ENCODE data around the gene LBHD2.

DNA sequence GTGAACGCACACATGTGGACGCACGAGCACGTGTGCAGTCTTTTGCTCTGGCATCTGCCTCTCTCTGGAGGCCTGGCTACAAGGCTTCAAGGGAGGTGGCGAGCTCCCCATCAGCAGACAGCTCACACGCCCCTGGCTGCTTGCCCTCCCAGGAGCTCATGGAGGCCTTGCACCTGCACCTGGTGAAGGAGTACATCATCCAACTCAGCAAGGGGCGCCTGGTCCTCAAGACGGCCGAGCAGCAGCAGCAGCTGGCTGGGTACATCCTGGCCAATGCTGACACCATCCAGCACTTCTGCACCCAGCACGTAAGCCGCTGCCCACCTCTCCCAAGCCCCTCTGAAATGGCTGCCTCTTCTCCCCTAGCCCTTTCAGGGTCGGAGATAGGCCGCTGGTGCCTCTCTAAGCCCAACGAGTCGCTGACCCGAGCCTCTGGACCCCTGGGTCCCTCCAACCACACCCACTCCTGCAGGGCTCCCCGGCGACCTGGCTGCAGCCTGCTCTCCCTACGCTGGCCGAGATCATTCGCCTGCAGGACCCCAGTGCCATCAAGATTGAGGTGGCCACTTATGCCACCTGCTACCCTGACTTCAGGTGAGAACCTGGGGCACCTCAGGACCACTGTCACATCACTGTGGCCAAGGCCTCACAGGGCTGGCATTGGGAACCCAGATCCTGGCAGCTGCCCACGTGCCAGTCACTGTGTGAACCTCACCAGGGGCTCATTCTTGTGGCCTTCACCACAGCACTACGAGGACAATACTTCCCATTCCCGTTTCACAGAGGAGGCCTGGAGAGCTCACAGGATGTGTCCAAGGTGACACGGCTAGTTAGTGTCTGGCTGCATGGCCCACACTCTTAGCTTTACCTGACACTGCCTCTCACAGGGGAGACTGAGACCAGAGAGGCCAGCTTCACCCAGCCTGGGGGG is 49.5 kb downstream of the LBHD2 start:
- TF ChIP-seq, protein P1, sequence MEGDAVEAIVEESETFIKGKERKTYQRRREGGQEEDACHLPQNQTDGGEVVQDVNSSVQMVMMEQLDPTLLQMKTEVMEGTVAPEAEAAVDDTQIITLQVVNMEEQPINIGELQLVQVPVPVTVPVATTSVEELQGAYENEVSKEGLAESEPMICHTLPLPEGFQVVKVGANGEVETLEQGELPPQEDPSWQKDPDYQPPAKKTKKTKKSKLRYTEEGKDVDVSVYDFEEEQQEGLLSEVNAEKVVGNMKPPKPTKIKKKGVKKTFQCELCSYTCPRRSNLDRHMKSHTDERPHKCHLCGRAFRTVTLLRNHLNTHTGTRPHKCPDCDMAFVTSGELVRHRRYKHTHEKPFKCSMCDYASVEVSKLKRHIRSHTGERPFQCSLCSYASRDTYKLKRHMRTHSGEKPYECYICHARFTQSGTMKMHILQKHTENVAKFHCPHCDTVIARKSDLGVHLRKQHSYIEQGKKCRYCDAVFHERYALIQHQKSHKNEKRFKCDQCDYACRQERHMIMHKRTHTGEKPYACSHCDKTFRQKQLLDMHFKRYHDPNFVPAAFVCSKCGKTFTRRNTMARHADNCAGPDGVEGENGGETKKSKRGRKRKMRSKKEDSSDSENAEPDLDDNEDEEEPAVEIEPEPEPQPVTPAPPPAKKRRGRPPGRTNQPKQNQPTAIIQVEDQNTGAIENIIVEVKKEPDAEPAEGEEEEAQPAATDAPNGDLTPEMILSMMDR (IDR thresholded peaks at IDR 0.05 in 8 of 11, conservative IDR thresholded peaks at IDR 0.05 in 3 of 11): no peak
- TF ChIP-seq POLR2A (IDR thresholded peaks at IDR 0.05): no peak
